Mammary epithelial cell (primary cell): ENCODE measurements around the gene LMO7.
"Not testable (repeated sequence)": the region's sequence is repeated elsewhere in the genome, so short reads cannot be mapped to it uniquely, and the experiment has no call there.

ENCODE experiments used
- CTCF ChIP-seq, 2 donors: IDR thresholded peaks in 1 of 2; conservative IDR thresholded peaks in 1 of 2; 2 replicates each; pipeline ENCODE4 v1.5.1; 2011 to 2012; ENCODE audit warnings: inconsistent platforms in 2 of 2, low read length in 2 of 2, mild to moderate bottlenecking in 2 of 2, control low read depth in 1 of 2, low read depth in 1 of 2; ENCODE audit not compliant: insufficient read depth in 1 of 2; ENCODE audit errors: extremely low read depth in 1 of 2
- EZH2 ChIP-seq: IDR thresholded peaks from 2 replicates; pipeline ENCODE4 v1.6.1; 2012; ENCODE audit warnings: low read length, inconsistent platforms, borderline replicate concordance

DNA sequence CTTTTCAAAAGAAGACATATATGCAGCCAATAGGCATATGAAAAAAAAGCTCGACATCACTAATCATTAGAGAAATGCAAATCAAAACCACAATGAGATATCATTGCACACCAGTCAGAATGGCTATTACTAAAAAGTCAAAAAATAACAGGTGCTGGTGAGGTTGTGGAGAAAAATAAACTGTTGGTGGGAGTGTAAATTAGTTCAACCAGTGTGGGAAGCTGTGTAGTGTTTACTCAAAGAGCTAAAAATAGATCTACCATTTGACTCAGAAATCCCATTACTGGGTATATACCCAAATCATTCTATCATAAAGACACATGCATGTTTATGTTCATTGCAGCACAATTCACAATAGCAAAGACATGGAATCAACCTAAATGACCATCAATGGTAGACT lies 106.9 kb downstream of the LMO7 start:
- not testable (repeated sequence) for TF ChIP-seq CTCF (conservative IDR thresholded peaks at IDR 0.05 in 1 of 2, IDR thresholded peaks at IDR 0.05 in 1 of 2; ENCODE audit: extremely low read depth in 1 of 2, insufficient read depth in 1 of 2, low read depth in 1 of 2, low read length in 2 of 2); EZH2
